GM12801 (cell line): ENCODE results near the gene ZNF554.

Experiments
- TF ChIP-seq, protein P1 (sequence below): IDR thresholded peaks from one replicate; pipeline ENCODE4 v1.5.1; 2011; ENCODE audit warnings: control low read depth; ENCODE audit not compliant: insufficient read length; ENCODE audit errors: extremely low read depth

Gene ZNF554

DNA sequence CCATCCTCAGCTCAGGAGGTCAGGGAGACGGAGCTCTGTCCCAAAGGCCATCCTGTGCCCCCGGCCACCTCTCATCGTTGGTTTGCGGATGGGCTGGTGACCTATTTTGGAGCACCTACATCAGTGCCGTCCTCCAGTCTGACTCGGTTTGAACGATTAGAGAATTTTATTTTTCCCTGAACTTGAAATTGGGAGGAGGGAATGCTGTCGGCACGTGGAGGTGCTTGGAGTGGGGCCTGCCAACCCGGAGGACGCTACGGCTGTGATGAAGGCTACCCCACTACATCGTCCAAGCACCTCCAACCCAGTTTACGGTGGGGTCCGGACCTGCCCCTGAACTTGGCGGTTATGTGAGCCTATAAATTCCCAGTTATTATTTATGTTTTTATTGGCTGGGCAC lies 3.0 kb upstream of the ZNF554 start:
- TF ChIP-seq, protein P1, sequence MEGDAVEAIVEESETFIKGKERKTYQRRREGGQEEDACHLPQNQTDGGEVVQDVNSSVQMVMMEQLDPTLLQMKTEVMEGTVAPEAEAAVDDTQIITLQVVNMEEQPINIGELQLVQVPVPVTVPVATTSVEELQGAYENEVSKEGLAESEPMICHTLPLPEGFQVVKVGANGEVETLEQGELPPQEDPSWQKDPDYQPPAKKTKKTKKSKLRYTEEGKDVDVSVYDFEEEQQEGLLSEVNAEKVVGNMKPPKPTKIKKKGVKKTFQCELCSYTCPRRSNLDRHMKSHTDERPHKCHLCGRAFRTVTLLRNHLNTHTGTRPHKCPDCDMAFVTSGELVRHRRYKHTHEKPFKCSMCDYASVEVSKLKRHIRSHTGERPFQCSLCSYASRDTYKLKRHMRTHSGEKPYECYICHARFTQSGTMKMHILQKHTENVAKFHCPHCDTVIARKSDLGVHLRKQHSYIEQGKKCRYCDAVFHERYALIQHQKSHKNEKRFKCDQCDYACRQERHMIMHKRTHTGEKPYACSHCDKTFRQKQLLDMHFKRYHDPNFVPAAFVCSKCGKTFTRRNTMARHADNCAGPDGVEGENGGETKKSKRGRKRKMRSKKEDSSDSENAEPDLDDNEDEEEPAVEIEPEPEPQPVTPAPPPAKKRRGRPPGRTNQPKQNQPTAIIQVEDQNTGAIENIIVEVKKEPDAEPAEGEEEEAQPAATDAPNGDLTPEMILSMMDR, result no peak

DNA sequence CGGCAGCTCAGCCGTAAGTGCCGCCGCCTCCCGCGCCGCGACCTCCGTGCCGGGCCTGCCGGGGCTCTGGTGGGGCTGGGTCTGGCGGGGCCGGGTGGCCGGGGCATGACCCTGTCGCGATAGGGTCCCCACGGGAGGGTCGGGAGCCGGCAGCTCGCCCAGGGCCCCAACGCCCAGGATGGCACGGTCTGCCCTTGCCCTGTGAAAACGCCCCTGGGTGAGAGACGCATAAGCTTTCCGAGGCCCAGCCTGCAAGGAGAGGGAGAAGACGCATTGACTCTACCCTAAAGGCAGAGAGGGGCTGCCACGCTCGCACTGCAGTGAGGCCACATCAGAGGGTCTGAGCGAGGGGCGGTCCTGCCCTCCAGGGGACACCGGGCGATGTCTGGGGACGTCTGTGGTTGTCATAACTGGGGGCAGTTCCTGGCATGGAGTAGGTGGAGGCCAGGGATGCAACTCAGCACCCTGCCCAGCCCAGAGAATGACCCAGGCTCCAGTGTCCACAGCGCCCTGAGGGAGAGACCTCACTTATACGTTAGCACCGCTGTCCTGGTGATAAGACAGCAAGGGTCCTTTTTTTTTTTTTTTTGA lies 539 bp downstream of the ZNF554 start:
- TF ChIP-seq, protein P1, result no peak

DNA sequence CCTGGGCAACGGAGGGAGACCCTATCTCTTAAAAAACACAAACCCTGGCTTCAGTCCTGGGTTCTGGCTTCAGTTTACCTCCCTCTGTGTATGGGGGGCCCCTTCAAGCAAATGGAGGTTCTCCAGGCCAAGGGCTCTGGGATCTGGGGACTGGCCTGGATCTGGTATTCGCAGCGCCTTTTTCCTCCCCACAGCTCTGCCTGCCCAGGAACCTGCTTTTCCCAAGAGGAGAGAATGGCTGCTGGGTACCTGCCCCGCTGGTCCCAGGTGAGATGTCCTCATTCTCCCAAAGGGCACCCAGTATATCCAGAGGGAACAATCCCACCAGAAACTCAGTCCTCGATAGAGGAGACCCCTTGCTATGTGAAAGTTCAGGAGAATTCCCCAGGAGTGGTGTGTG lies 3.2 kb downstream of the ZNF554 start:
- TF ChIP-seq, protein P1, result no peak

DNA sequence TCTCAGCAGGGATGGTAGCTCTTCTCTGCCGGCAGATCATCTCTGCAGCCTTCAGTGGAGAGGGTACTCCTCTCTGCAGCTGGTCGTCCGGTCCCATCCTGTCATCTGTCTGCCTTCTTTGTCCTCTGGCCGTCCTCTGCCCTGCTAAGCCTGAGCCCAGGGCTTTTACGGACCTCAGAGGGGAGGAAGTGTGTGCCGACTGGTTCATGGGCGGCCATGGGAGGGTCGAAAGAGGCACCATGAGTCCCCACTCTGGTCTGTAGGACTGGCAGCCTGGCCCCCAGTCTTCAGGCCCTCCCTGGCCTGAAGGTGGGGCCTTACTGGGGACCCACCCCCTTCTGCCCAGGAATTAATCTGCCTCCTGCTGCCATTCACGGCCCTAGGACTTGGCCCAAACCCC lies 4.0 kb downstream of the ZNF554 start:
- TF ChIP-seq, protein P1, result no peak

DNA sequence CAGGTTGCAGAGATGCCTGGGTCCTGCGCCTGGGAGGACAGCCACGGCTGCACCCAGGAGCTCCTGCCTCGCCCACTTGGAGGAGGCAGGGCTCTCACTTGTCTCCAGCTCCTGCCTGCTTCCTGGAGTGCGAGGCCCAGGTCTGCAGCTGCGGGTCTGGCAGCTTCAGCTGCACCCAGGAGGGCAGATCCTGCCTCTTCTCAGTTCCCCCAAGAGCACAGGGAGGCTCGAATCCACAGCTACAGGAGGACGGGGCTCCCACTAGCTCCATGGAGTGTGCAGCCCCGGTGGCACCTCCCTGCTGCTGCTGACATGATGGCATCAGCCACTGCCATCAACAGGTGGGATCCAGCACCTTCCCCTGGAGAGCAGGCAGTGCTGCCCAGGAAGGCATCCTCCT lies 4.5 kb downstream of the ZNF554 start:
- TF ChIP-seq, protein P1, result no peak

DNA sequence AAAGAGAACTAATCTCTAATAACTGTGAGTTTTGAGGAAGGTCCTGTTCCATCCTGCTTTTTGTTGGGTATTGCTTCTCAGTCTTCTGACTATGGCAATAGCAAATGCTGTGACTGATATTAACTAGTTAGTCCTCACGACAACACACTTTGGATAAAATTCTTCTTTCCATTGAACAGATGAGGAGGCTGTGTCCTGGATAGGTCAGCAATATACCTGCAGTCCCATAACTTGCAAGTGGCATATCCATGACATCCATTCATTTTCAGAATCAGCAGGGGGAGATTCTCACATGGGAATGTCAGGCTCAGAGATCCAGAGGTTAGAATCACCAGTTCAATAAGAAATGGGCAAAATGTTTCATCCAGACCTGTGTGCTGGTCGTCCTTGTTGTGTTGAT lies 7.4 kb downstream of the ZNF554 start:
- TF ChIP-seq, protein P1, result no peak

DNA sequence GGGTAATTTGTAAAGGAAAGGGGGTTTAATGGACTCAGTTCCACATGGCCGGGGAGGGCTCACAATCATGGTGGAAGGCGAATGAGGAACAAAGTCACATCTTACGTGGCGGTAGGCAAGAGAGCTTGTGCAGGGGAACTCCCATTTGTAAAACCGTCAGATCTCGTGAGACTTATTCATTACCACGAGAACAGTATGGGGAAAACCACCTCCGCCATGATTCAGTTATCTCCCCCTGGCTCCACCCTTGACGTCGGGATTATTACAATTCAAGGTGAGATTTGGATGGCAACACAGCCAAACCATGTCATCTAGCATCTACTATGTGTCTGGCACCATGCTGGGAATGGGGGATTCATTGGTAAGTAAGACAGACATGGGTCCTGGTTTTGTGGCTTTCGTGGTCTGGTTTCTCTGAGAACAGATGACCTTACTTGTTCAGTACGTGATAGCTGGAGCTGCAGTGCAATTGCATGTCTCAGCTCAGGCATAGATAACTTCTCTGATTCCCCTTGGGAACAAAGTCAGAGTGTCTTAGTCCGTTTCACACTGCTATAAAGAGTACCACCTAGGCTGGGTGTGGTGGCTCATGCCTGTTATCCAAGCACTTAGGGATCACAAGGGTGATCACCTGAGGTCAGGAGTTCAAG lies 8.3 kb downstream of the ZNF554 start:
- TF ChIP-seq, protein P1, result no peak
